ENCODE results near the gene CMTM1.

CMTM1 gene

DNA sequence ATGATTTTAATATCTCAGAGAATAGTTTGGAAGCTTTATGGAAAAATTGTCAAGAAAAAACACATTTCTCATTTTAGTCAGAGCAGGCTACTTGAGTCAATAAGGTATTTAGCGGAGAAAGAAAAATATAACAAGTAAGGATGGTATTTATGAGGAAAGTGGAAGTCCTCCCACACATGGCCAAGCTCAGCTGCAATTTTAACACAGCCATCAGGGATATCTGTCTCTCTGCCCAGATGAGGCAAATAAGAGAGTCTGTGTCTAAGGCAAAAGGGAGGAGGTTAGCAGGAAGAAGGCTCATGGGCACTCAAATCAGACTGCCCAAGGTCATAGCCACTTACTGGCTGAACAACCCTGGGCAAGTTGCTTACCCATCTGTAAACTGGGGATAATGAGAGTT lies 7.8 kb downstream of the CMTM1 start:
- DNase-seq (ENCODE audit: insufficient read length, low spot score) = no peak
- no peak for TF ChIP-seq POU2F2 (IDR thresholded peaks at IDR 0.05; ENCODE audit: low read depth, low read length)
- TF ChIP-seq TAF1 (IDR thresholded peaks at IDR 0.05; ENCODE audit: low read depth, low read length) = no peak
- no peak for TF ChIP-seq POLR2AphosphoS5 (IDR thresholded peaks at IDR 0.05; ENCODE audit: low read depth, low read length)
- TF ChIP-seq SPI1 (IDR thresholded peaks at IDR 0.05; ENCODE audit: low read depth, low read length) = no peak
- no peak for TF ChIP-seq POLR2A (IDR thresholded peaks at IDR 0.05; ENCODE audit: low read depth, low read length)
- TF ChIP-seq PAX5 (IDR thresholded peaks at IDR 0.05; ENCODE audit: insufficient read depth, low read length, severe bottlenecking) = no peak
- no peak for FAIRE-seq

DNA sequence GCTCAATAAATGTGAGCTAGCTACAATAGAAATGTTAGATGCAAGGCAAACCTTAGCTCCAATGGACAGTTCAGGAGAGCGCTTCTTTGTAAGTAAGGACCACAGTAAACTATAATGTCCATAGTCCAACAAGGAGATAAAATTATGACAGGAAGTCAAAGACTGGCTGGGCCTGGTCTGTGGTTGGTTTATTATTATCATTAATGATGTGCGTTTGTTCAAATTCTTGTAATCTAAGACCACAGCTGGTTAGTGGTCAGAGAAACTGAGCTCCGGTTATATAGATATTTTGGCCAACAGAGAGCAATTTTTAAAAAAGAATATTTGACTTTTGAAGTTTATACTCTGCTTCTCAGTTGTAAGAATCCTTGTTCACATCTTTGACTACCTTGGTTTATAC lies 8.3 kb downstream of the CMTM1 start:
- no peak for TF ChIP-seq TAF1 (IDR thresholded peaks at IDR 0.05; ENCODE audit: low read depth, low read length)
- no peak for TF ChIP-seq POU2F2 (IDR thresholded peaks at IDR 0.05; ENCODE audit: low read depth, low read length)
- TF ChIP-seq PAX5 (IDR thresholded peaks at IDR 0.05; ENCODE audit: insufficient read depth, low read length, severe bottlenecking) = no peak
- no peak for TF ChIP-seq POLR2A (IDR thresholded peaks at IDR 0.05; ENCODE audit: low read depth, low read length)
- no peak for TF ChIP-seq SPI1 (IDR thresholded peaks at IDR 0.05; ENCODE audit: low read depth, low read length)
- DNase-seq (ENCODE audit: insufficient read length, low spot score) (no peak), FAIRE-seq (no peak)

GRCh38 chr16:66575060-66575459 lies 8.8 kb downstream of the CMTM1 start:
- DNase-seq (ENCODE audit: insufficient read length, low spot score) (no peak), FAIRE-seq (no peak)
- no peak for TF ChIP-seq TAF1 (IDR thresholded peaks at IDR 0.05; ENCODE audit: low read depth, low read length)
- no peak for TF ChIP-seq POU2F2 (IDR thresholded peaks at IDR 0.05; ENCODE audit: low read depth, low read length)
- TF ChIP-seq POLR2A (IDR thresholded peaks at IDR 0.05; ENCODE audit: low read depth, low read length) = no peak
- no peak for TF ChIP-seq POLR2AphosphoS5 (IDR thresholded peaks at IDR 0.05; ENCODE audit: low read depth, low read length)
- TF ChIP-seq PAX5 (IDR thresholded peaks at IDR 0.05; ENCODE audit: insufficient read depth, low read length, severe bottlenecking) = no peak
- no peak for TF ChIP-seq SPI1 (IDR thresholded peaks at IDR 0.05; ENCODE audit: low read depth, low read length)

DNA sequence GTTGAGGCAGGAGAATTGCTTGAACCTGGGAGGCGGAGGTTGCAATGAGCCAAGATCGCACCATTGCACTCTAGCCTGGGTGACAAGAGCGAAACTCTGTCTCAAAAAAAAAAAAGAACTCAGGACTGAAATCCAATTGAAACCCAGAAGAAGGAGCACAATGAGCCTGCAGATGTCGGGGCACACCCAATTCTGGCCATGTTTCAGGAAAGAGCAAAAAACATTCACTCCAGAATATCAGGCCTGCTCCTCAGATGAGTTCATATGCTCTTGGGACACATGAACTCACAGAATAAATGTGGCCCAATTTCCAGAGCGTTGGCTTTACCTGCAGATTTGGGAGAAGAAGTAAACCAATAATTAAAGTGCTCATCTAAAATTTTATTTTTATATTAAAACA lies 10.1 kb downstream of the CMTM1 start:
- no peak for FAIRE-seq
- no peak for DNase-seq (ENCODE audit: insufficient read length, low spot score)

GRCh38 chr16:66578651-66579531 lies 12.7 kb downstream of the CMTM1 start, which contains the start of gene CMTM2:
Gene CMTM2 (plus strand): TSS chr16:66579463. CDS start chr16:66579608, 145 bp downstream.
- TF ChIP-seq SPI1 (IDR thresholded peaks at IDR 0.05; ENCODE audit: low read depth, low read length) (no peak), POLR2A (IDR thresholded peaks at IDR 0.05; ENCODE audit: low read depth, low read length) (no peak), POLR2AphosphoS5 (IDR thresholded peaks at IDR 0.05; ENCODE audit: low read depth, low read length) (no peak), PAX5 (IDR thresholded peaks at IDR 0.05; ENCODE audit: insufficient read depth, low read length, severe bottlenecking) (no peak), POU2F2 (IDR thresholded peaks at IDR 0.05; ENCODE audit: low read depth, low read length) (no peak), TAF1 (IDR thresholded peaks at IDR 0.05; ENCODE audit: low read depth, low read length) (no peak)
- DNase-seq (ENCODE audit: insufficient read length, low spot score) = no peak
- FAIRE-seq = peak; percentile 40

More for the DNA sequence above, 10.1 kb downstream of the CMTM1 start:
- TF ChIP-seq TAF1 (IDR thresholded peaks at IDR 0.05; ENCODE audit: low read depth, low read length) (no peak), POLR2A (IDR thresholded peaks at IDR 0.05; ENCODE audit: low read depth, low read length) (no peak), PAX5 (IDR thresholded peaks at IDR 0.05; ENCODE audit: insufficient read depth, low read length, severe bottlenecking) (no peak), SPI1 (IDR thresholded peaks at IDR 0.05; ENCODE audit: low read depth, low read length) (no peak), POLR2AphosphoS5 (IDR thresholded peaks at IDR 0.05; ENCODE audit: low read depth, low read length) (no peak), POU2F2 (IDR thresholded peaks at IDR 0.05; ENCODE audit: low read depth, low read length) (no peak)

DNA sequence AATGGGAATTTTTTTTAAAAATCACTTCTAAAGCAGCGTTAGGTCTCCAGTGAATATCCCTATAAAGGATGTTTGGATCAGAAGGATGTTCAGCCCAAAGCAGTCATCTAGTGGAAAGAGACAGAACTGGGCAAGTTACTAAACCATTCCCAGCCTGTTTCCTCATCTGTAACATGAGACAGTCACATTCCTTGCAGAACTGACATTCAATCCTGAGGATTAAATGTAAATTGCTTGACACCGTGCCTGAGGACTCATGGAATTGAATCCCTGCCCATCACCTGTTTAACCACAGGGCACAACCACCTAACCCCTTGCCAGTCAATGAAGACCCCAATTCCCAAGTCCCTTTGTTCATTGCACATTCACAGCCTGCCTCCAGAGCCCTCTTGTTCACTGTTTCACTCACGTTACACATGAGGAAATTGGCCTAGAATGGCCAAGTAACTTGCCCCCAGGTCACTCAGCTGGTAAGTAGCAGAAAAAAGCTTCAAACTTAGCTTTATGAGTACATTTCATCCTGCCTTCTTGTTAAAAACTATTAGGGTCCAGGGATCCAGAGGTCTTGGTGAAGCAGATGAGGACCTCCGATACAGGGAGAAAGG lies 14.5 kb downstream of the CMTM1 start:
- DNase-seq (ENCODE audit: insufficient read length, low spot score) (no peak), FAIRE-seq (no peak)
- TF ChIP-seq TAF1 (IDR thresholded peaks at IDR 0.05; ENCODE audit: low read depth, low read length) = no peak
- no peak for TF ChIP-seq POLR2AphosphoS5 (IDR thresholded peaks at IDR 0.05; ENCODE audit: low read depth, low read length)
- no peak for TF ChIP-seq POLR2A (IDR thresholded peaks at IDR 0.05; ENCODE audit: low read depth, low read length)
- no peak for TF ChIP-seq POU2F2 (IDR thresholded peaks at IDR 0.05; ENCODE audit: low read depth, low read length)
- TF ChIP-seq PAX5 (IDR thresholded peaks at IDR 0.05; ENCODE audit: insufficient read depth, low read length, severe bottlenecking) = no peak
- TF ChIP-seq SPI1 (IDR thresholded peaks at IDR 0.05; ENCODE audit: low read depth, low read length) = no peak

- TF ChIP-seq TAF1 (IDR thresholded peaks at IDR 0.05; ENCODE audit: low read depth, low read length) (no peak), POU2F2 (IDR thresholded peaks at IDR 0.05; ENCODE audit: low read depth, low read length) (no peak), PAX5 (IDR thresholded peaks at IDR 0.05; ENCODE audit: insufficient read depth, low read length, severe bottlenecking) (no peak), POLR2A (IDR thresholded peaks at IDR 0.05; ENCODE audit: low read depth, low read length) (no peak)
- DNase-seq (ENCODE audit: insufficient read length, low spot score) = no peak
- FAIRE-seq = no peak
Measured at GRCh38 chr16:66581246-66581952, 15.2 kb downstream of the CMTM1 start.

DNA sequence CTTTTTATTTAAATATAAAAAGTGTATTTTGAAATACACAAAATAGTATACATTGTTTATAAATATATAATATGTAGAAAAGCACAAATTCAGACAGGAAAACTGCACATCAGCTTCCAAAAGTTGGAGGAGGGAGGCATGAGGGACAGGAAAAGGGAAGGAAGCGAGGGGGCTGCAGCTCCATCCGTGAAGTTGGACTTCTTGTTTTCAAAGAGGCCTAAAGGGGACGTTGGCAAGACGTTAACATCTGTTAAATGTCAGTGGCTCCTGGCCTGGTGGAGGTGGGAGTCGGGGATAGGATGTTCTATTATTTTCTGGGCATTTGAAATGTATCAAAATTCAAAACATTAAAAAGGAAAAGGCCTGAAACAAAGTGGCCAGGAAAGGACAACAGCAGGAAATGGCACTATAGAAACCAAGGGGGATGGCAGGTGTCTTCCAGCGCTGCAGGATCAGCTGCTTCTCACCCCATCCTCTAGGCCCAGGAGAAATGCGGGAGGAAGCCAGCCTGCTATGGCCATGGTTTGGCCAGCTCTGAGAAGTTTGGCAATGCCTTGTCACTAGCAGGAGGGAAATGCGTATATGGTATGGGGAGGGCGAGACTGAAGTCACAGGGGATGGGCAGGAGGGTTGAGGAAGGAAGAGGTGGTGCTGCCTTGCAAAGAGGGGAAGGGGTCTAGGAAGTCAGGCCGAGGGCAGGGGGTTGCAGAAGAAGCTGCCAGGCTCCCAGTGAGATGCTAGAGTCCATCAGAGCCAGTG lies 19.4 kb downstream of the CMTM1 start:
- no peak for TF ChIP-seq POLR2AphosphoS5 (IDR thresholded peaks at IDR 0.05; ENCODE audit: low read depth, low read length)
- TF ChIP-seq PAX5 (IDR thresholded peaks at IDR 0.05; ENCODE audit: insufficient read depth, low read length, severe bottlenecking) = no peak
- no peak for TF ChIP-seq POLR2A (IDR thresholded peaks at IDR 0.05; ENCODE audit: low read depth, low read length)
- TF ChIP-seq SPI1 (IDR thresholded peaks at IDR 0.05; ENCODE audit: low read depth, low read length) = no peak
- no peak for TF ChIP-seq POU2F2 (IDR thresholded peaks at IDR 0.05; ENCODE audit: low read depth, low read length)
- no peak for TF ChIP-seq TAF1 (IDR thresholded peaks at IDR 0.05; ENCODE audit: low read depth, low read length)
- FAIRE-seq (no peak), DNase-seq (ENCODE audit: insufficient read length, low spot score) (no peak)
